ENCODE results near the gene POLK.

The POLK gene

DNA sequence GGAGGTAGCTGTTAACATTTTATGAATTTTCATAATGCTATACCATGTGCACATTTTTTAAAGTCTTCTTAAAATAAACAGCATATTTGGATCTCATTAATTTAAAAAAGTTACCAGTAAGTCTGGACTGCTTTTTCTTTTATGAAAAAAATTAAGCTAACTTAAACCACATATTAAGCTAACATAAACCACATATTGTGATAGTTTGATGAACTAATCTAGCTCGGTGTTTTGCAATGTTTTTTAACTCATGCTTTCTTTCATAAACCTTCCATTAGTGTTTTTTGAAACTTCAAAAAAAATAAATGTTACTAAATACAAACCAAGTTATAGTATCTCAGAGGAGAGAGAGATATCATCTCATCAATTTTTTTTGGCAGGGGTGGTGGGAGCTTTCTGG lies 26.5 kb downstream of the POLK start:
- Histone ChIP-seq H3K9me3 (replicated peaks; ENCODE audit: insufficient read depth, low read length) (no peaks in the 10 kb centered on the region), H3K27ac (ENCODE audit: low read length) (no peak overlapping the region), H3K27me3 (replicated peaks; ENCODE audit: insufficient read depth, low read length) (no peaks in the 10 kb centered on the region), H4K20me1 (ENCODE audit: insufficient read depth, low read length) (no peaks in the 10 kb centered on the region), H2AFZ (ENCODE audit: low read length) (no peak overlapping the region), H3K36me3 (replicated peaks; ENCODE audit: insufficient read depth, low read length) (no peaks in the 10 kb centered on the region), H3F3A (ENCODE audit: insufficient read depth, low read length) (no peaks in the 10 kb centered on the region), H3K4me2 (ENCODE audit: low read depth, low read length) (no peak overlapping the region), H3K9me2 (replicated peaks; ENCODE audit: insufficient read depth, low read length) (no peaks in the 10 kb centered on the region), H3K79me2 (ENCODE audit: low read length) (peaks cover 41% of the 10 kb centered on the region), H3K4me1 (ENCODE audit: low read length) (no peaks in the 10 kb centered on the region), H3K4me3 (ENCODE audit: low read length) (no peak overlapping the region), H3K9ac (ENCODE audit: low read length) (no peak overlapping the region)
- TF ChIP-seq, protein P1, sequence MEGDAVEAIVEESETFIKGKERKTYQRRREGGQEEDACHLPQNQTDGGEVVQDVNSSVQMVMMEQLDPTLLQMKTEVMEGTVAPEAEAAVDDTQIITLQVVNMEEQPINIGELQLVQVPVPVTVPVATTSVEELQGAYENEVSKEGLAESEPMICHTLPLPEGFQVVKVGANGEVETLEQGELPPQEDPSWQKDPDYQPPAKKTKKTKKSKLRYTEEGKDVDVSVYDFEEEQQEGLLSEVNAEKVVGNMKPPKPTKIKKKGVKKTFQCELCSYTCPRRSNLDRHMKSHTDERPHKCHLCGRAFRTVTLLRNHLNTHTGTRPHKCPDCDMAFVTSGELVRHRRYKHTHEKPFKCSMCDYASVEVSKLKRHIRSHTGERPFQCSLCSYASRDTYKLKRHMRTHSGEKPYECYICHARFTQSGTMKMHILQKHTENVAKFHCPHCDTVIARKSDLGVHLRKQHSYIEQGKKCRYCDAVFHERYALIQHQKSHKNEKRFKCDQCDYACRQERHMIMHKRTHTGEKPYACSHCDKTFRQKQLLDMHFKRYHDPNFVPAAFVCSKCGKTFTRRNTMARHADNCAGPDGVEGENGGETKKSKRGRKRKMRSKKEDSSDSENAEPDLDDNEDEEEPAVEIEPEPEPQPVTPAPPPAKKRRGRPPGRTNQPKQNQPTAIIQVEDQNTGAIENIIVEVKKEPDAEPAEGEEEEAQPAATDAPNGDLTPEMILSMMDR (IDR thresholded peaks at IDR 0.05; ENCODE audit: low read length) = no peak
- no peak for TF ChIP-seq EZH2phosphoT487 (IDR thresholded peaks at IDR 0.05; ENCODE audit: low read length)
- no peak for TF ChIP-seq EZH2 (optimal IDR thresholded peaks at IDR 0.05; ENCODE audit: low read depth, low read length)
- DNase-seq = no peak

DNA sequence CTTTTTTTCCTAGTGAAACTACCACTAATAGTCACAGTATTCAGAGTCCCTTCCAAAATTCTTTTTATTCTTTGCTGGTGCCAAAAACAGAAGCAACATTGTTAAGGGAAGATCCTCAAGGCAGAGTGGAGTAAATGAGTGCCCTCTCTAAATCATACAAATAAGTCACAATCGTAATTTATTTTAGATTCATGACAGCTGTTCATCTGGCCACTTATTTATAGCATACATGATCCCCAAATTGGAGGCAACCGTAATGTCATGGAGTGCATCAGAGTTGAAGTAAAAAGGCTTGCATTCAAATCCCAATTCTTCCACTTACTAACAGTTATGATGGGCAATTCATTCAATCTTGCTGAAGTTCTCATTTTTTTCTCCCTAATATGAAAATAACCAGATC lies 33.4 kb downstream of the POLK start:
- TF ChIP-seq EZH2phosphoT487 (IDR thresholded peaks at IDR 0.05; ENCODE audit: low read length) (no peak), EZH2 (optimal IDR thresholded peaks at IDR 0.05; ENCODE audit: low read depth, low read length) (no peak)
- TF ChIP-seq, protein P1 (IDR thresholded peaks at IDR 0.05; ENCODE audit: low read length) = no peak
- Histone ChIP-seq H3K79me2 (ENCODE audit: low read length) (no peaks in the 10 kb centered on the region), H3K4me3 (ENCODE audit: low read length) (no peak overlapping the region), H3K27ac (ENCODE audit: low read length) (no peak overlapping the region), H3K27me3 (replicated peaks; ENCODE audit: insufficient read depth, low read length) (no peaks in the 10 kb centered on the region), H2AFZ (ENCODE audit: low read length) (no peak overlapping the region), H3K4me1 (ENCODE audit: low read length) (no peaks in the 10 kb centered on the region), H3K9me3 (replicated peaks; ENCODE audit: insufficient read depth, low read length) (no peaks in the 10 kb centered on the region), H4K20me1 (ENCODE audit: insufficient read depth, low read length) (no peaks in the 10 kb centered on the region), H3K9me2 (replicated peaks; ENCODE audit: insufficient read depth, low read length) (no peaks in the 10 kb centered on the region), H3F3A (ENCODE audit: insufficient read depth, low read length) (no peaks in the 10 kb centered on the region), H3K36me3 (replicated peaks; ENCODE audit: insufficient read depth, low read length) (no peaks in the 10 kb centered on the region), H3K9ac (ENCODE audit: low read length) (no peak overlapping the region), H3K4me2 (ENCODE audit: low read depth, low read length) (no peak overlapping the region)
- DNase-seq = no peak

DNA sequence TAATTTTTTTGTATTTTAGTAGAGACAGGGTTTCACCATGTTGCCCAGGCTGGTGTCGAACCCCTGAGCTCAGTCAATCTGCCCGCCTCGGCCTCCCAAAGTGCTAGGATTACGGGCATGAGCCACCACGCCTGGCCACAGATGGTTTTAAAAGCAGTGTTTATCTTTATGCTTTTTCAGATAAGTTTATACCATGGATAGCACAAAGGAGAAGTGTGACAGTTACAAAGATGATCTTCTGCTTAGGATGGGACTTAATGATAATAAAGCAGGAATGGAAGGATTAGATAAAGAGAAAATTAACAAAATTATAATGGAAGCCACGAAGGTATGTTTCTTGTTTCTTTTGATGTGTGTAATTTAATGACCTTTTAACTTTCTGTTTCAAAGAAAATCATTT lies 35.1 kb downstream of the POLK start:
- H3K79me2 ChIP-seq (ENCODE audit: low read length) = no peaks in the 10 kb centered on the region
- H3K4me2 ChIP-seq (ENCODE audit: low read depth, low read length) = no peak overlapping the region
- H3K36me3 ChIP-seq (replicated peaks; ENCODE audit: insufficient read depth, low read length) = no peaks in the 10 kb centered on the region
- no peak overlapping the region for H3K9ac ChIP-seq (ENCODE audit: low read length)
- H3K9me2 ChIP-seq (replicated peaks; ENCODE audit: insufficient read depth, low read length) = no peaks in the 10 kb centered on the region
- H3K4me3 ChIP-seq (ENCODE audit: low read length) = no peak overlapping the region
- DNase-seq = no peak
- H3K4me1 ChIP-seq (ENCODE audit: low read length) = no peaks in the 10 kb centered on the region
- no peaks in the 10 kb centered on the region for H3K27me3 ChIP-seq (replicated peaks; ENCODE audit: insufficient read depth, low read length)
- no peaks in the 10 kb centered on the region for H4K20me1 ChIP-seq (ENCODE audit: insufficient read depth, low read length)
- no peaks in the 10 kb centered on the region for H3F3A ChIP-seq (ENCODE audit: insufficient read depth, low read length)
- no peaks in the 10 kb centered on the region for H3K9me3 ChIP-seq (replicated peaks; ENCODE audit: insufficient read depth, low read length)
- no peak overlapping the region for H2AFZ ChIP-seq (ENCODE audit: low read length)
- H3K27ac ChIP-seq (ENCODE audit: low read length) = no peak overlapping the region
- TF ChIP-seq EZH2 (optimal IDR thresholded peaks at IDR 0.05; ENCODE audit: low read depth, low read length) = no peak
- TF ChIP-seq EZH2phosphoT487 (IDR thresholded peaks at IDR 0.05; ENCODE audit: low read length) = no peak
- TF ChIP-seq, protein P1 (IDR thresholded peaks at IDR 0.05; ENCODE audit: low read length) = no peak
